HG03520 (cell line): Measurements from ENCODE around the gene CMIP.

ENCODE experiments used
- ATAC-seq: cut with Tn5 transposase; IDR thresholded peaks from one replicate; pipeline ENCODE4 v1.9.1; 2021; ENCODE audit warnings: mild to moderate bottlenecking, moderate library complexity; ENCODE audit not compliant: unreplicated experiment

CMIP gene

GRCh38 chr16:81598083-81598482 lies 153.5 kb downstream of the CMIP start:
- no peak for ATAC-seq

DNA sequence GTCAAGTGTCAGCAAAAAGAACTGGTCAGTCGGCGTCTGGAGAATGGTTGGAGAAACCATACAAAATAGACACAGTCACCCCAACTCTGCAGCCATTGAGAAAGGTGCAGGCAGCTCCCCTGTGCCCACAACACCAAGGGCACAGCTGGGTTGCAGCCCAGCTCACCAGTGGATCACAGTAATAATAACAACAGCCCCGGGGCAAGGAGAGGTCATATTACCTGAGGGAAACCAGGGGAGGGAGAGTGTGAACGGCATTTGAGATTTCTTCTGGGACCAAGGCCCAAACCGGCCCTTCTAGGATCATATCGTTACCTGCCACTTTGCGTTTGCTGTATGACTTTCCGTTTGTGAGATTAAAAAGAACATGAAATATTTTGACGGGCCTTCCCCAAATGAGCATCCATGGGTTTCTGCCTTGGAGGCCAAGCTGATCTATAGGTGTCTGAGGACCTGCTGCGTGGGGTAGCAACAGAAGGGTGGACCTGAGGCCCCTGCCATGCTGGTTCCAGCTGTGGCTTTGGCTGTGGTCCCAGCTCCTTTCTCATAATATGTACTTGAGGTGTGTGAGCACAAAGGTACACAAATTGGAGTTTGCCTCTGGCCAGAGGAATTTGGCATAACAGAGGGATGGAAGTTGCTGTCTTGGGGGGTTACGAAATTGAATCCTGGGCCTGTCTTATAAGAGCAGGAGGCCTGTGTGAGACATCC lies 154.6 kb downstream of the CMIP start:
- ATAC-seq, result no peak

DNA sequence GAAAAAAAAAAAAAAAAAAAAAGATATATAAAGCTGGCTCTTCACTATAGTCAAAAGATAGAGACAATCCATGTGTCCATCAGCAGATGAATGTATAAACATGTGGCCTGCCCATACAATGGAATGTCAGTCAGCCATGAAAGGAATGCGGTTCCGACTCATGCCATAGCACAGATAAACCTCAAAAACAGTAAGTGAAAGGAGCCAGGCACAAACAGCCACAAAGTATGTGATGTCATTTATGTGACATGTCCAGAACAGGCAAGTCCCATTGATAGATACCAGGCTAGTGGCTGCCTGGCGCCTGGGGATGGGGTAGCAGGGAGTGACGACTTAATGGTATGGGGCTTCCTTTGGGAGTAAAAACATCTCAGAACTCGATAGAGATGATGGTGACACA lies 155.7 kb downstream of the CMIP start:
- no peak for ATAC-seq

DNA sequence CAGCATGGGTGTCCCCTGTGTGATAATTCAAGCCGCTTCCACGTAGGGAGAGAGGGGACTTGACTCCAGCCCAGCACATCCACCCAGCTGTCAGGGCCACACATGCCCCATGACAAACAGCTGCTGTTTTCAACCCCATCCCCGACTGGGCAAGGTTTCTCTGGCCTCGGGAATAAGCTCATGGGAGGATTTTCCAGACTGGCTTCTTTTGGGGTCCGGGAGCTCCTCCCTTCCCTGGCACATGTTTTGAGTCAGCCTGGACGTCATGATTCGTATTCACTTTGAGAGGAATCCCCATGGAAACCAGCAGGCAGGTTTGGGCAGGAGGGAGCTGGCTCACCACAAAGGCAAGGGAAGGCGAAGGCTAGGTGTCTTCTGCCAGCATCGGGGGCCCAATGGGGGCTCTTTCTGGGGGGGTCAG lies 156.4 kb downstream of the CMIP start:
- no peak for ATAC-seq

GRCh38 chr16:81601601-81602255 lies 157.1 kb downstream of the CMIP start:
- ATAC-seq, result no peak

GRCh38 chr16:81602256-81602776 lies 157.7 kb downstream of the CMIP start:
- ATAC-seq, result no peak

DNA sequence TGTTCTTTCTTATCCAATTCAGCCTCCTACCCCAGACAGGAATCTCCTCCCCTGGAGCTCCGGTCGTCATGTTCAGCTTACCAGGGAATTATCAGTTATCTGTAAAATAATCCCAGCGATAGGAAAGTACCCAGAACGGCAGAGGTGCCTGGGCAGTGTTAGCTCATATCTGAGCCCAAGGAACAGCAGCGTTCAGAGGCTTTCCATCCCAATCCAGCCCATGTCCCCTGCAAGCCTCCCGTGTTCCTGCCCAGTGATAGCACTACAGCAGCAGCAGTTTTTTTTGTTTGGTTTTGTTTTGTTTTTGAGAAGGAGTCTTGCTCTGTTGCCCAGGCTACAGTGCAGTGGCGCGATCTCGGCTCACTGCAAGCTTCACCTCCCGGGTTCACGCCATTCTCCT lies 158.2 kb downstream of the CMIP start:
- no peak for ATAC-seq

DNA sequence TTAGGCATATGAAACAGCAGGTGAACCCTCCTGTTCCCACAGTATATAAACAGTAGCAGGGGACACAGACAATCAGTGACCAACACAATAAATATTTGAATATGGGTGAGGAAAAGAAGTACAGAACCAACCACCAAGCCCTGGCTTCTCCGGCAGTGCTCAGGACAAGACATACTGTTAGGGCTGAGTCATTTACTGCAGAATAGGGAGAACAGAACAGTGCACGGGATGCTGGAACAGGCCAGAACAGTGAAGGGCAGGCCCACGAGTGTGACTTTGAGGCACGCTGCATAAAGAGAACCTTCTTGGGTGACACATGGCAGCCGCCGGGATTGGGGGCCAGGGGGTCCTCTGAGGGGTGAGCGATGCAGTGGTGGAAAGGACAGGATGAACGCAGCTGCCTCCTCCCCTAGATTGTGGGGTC lies 160.4 kb downstream of the CMIP start:
- ATAC-seq, result no peak

GRCh38 chr16:81606039-81606438 lies 161.4 kb downstream of the CMIP start:
- no peak for ATAC-seq

DNA sequence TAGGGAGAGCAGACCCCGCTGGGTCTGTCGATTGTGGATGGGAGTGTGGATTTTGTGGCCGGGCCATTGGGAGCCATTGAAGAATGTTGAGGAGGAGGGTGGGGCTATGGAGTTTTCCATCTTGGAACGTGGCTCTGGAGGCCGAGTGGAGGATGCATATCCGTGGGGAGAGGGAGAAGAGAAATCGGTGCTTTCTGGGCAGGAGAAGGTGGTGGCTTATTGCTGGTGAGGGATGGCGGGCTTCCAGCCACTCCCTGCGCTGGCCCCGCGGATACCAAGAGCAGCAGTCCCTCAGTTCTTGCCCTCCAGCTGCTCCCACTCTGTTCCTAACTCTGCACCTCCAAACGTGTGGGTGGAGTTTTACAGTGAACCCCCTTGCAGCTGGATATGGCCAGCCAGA lies 162.4 kb downstream of the CMIP start:
- no peak for ATAC-seq

- no peak for ATAC-seq
Observed at GRCh38 chr16:81607805-81608522, 163.4 kb downstream of the CMIP start.

- ATAC-seq, result no peak
Observed at GRCh38 chr16:81608523-81609209, 164.1 kb downstream of the CMIP start.

DNA sequence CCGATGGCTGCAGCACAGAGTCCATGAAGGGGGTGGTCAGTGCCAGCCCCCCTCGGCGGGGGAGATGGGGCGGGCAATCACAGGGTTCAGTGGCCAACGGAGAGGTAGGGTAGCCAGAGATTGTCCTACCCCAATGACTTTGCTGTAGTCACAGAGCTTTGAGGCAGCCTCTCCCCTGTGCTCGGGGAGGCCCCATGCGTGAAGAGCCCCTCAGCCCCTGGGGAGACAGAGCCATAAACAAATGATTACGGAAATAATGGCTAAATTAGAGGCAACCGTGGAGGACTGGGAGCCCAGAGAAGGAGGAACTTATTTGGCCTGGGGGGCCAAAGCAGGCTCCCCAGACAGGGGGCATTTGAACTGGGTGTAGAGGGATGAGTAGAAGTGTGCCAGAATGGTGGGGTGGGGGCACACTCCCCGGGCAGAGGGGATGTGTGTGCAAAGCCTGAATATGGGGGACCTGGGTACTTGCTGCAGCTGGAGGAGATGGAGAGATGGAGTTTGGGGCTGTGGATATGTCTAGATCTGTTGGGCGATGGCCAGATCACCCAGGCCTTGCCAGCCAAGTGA lies 164.8 kb downstream of the CMIP start:
- ATAC-seq, result no peak

GRCh38 chr16:81610144-81610842 lies 165.7 kb downstream of the CMIP start:
- ATAC-seq, result no peak

- ATAC-seq, result no peak
Observed at GRCh38 chr16:81610936-81611335, 166.3 kb downstream of the CMIP start.

- no peak for ATAC-seq
Observed at GRCh38 chr16:81611721-81612120, 167.1 kb downstream of the CMIP start.

GRCh38 chr16:81612351-81613163 lies 167.9 kb downstream of the CMIP start:
- no peak for ATAC-seq

DNA sequence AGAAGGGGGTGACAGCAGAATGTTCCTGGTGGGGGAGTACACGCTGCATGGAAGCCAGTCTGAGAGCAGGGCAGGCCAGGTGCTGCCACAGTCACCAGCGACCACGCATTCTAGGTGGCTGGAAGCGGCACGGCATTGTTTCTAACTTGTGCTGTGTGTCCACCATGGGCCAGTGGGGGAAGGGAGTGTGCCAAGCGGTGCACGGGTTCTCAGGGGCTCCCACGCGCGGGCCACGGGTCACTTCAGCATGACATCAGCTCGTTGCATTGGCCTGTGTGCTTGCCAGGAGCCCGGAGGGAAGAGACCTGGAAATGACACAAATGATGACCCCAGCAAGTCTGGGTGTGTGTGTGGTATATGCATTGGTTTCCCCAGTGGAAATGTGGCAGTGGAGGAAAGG lies 169.6 kb downstream of the CMIP start:
- ATAC-seq, result no peak

DNA sequence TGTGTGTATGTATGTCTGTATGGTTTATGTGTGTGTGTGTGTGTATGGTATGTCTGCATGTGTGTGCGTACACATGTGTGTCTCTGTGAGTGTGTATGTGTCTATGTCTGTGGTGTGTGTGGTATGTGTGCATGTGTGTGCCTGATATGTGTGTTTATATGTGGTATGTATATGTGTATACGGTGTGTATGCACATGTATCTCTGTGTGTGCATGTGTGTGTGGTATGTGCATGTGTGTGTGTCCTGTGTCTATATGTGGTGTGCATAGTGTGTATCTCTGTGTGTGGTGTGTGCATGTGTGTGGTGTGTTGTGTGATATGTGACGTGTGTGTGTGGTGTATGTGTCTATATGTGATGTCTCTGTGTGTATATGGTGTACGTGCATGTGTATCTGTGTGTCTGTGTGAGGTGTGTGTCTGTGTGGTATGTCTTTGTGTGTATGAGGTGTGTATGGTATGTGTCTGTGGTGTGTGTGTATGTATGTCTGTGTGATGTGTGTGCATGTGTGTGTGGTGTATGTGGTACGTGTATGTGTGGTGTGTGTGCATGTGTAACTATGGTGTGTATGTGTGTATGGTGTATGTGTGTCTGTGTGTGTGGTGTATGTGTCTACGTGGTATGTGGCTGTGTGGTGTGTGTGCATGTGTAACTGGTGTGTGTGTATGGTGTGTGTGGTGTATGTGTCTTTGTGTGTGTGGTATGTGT lies 170.2 kb downstream of the CMIP start:
- ATAC-seq, result no peak
